Activated naive CD8-positive, alpha-beta T cell (primary cell): ENCODE measurements around the gene CHM.
"Not testable (repeated sequence)": the region's sequence is repeated elsewhere in the genome, so short reads cannot be mapped to it uniquely, and the experiment has no call there.

ENCODE experiments used
- H3K27ac Mint-ChIP-seq: one replicate; pipeline ENCODE4 v1.8.0; 2021; ENCODE audit warnings: mixed read lengths
- H3K27me3 Mint-ChIP-seq: one replicate; pipeline ENCODE4 v1.8.0; 2021; ENCODE audit warnings: mixed read lengths
- H3K36me3 Mint-ChIP-seq: one replicate; pipeline ENCODE4 v1.8.0; 2021; ENCODE audit warnings: mixed read lengths
- H3K4me1 Mint-ChIP-seq: one replicate; pipeline ENCODE4 v1.8.0; 2021; ENCODE audit warnings: low read depth, mixed read lengths
- H3K4me3 Mint-ChIP-seq: one replicate; pipeline ENCODE4 v1.8.0; 2021; ENCODE audit warnings: mild to moderate bottlenecking, mixed read lengths
- H3K9me3 Mint-ChIP-seq: one replicate; pipeline ENCODE4 v1.8.0; 2021; ENCODE audit warnings: low read depth, mixed read lengths

The CHM gene

DNA sequence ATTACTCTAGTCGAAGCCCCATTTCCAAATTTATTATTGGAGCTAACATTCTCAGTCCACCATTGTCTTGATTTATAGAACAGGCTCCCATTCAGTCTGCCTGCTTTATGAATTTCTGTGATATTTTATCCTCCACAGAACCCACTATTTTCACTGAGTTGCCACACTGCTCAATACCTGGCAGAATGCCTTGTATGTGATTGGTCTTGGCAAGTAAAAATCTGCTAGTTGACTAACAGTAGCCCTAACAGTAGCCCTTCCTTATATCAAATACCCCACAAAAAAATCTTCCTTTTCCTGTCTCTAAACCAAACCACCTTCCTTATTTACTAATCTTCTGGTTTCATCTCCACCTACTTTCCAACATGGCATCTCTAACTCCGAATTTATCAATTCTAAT lies 82.6 kb downstream of the CHM start:
- H3K27ac Mint-ChIP-seq, result no peak overlapping the region

DNA sequence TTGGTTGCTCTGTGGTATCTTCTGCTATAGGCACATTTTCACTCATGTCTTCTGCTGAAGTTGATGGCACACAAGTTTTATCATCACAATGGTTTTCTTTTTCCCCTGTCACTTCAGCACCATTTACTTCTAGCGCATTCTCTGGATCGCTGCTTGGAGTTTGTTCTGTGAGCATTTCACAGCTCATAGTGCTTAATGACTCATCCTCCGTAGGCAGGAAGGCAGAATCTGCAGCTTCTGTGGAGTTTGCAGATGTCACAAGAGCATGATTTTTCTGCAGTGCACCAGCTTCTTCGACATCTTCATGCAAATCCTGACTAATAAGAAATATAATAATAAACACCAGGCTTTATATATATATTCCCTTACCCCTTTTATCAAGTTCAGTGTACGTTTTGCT lies 83.6 kb downstream of the CHM start:
- no peak overlapping the region for H3K27ac Mint-ChIP-seq
- no peaks in the 10 kb centered on the region for H3K27me3 Mint-ChIP-seq
- peaks cover 1% of the 10 kb centered on the region for H3K4me1 Mint-ChIP-seq
- H3K9me3 Mint-ChIP-seq, result no peaks in the 10 kb centered on the region
- peaks cover 5% of the 10 kb centered on the region for H3K36me3 Mint-ChIP-seq
- H3K4me3 Mint-ChIP-seq, result no peak overlapping the region

More for the DNA sequence above, 82.6 kb downstream of the CHM start:
- peaks cover 8% of the 10 kb centered on the region for H3K36me3 Mint-ChIP-seq
- H3K9me3 Mint-ChIP-seq, result no peaks in the 10 kb centered on the region
- no peaks in the 10 kb centered on the region for H3K27me3 Mint-ChIP-seq
- H3K4me3 Mint-ChIP-seq, result no peak overlapping the region
- peaks cover 1% of the 10 kb centered on the region for H3K4me1 Mint-ChIP-seq

DNA sequence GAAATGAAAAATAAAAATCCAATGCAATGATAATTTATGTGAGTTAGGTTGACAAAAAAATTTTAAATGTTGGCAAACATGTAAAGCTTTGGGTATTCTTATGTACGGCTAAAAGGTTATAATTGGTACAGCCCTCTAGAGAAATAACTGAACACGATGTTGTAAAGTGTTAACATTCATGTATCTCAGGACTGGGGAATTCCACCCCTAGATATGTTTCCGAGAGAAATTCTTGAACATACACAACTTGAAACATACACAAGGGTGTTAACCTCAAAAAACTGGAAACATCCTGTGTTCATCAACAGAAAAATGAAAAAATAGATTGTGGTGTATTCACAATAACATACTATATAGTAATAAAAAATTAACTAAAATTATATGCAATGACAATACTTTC lies 91.8 kb downstream of the CHM start:
- Mint-ChIP-seq H3K9me3 (no peaks in the 10 kb centered on the region), H3K4me1 (no peaks in the 10 kb centered on the region), H3K27ac (no peak overlapping the region), H3K36me3 (peaks cover 22% of the 10 kb centered on the region), H3K27me3 (no peaks in the 10 kb centered on the region), H3K4me3 (no peak overlapping the region)

DNA sequence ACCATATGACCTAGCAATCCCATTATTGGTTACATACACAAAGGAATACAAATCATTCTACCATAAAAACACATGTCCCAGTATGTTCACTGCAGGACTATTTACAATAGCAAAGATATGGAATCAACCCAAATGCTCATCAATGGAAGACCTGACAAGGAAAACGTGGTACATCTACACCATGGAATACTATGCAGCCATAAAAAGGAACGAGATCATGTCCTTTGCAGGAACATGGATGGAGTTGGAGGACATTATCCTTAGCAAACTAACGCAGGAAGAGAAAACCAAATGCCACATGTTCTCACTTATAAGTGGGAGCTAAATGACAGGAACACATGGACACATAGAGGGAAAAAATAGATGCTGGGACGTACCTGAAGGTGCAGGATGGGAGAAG lies 102.6 kb downstream of the CHM start:
- not testable (repeated sequence) for H3K4me1 Mint-ChIP-seq, H3K4me3 Mint-ChIP-seq, H3K9me3 Mint-ChIP-seq, H3K27me3 Mint-ChIP-seq, H3K27ac Mint-ChIP-seq
- H3K36me3 Mint-ChIP-seq, result peaks cover 24% of the 10 kb centered on the region

DNA sequence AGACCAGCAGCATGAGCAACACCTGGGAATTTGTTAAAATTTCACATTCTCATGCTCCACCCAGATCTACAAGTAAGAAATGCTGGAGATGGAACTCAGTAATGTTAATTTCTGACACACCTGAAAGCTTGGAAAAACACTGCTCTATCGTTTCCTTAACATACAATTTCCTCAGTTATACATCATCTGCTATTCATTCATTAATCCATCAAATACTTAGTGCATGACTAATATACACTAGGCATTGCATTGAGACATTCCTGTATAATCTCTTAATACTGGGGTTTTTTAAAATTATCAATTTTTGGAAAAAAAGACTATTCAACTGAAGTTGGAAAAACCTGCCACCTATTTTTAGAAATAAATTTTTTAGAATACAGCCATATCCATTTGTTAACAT lies 106.1 kb downstream of the CHM start:
- peaks cover 17% of the 10 kb centered on the region for H3K36me3 Mint-ChIP-seq

DNA sequence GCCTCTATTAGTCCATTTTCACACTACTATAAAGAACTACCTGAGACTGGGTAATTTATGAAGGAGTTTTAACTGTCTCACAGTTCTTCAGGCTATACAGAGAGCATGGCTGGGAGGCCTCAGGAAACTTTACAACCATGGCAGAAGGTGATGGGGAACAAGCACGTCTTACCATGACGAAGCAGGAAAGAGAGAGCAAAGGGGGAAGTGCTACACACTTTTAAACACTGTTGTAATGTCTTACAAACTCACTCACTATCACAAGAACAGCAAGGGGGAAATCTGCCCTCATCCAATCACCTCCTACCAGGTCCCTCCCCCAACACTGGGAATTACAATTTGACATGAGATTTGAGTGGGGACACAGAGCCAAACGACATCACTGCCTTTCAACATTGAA lies 107.4 kb downstream of the CHM start:
- not testable (repeated sequence) for H3K9me3 Mint-ChIP-seq, H3K4me3 Mint-ChIP-seq, H3K4me1 Mint-ChIP-seq, H3K27me3 Mint-ChIP-seq, H3K36me3 Mint-ChIP-seq, H3K27ac Mint-ChIP-seq

More for the DNA sequence above, 106.1 kb downstream of the CHM start:
- no peaks in the 10 kb centered on the region for H3K9me3 Mint-ChIP-seq
- H3K4me3 Mint-ChIP-seq, result no peak overlapping the region
- no peaks in the 10 kb centered on the region for H3K27me3 Mint-ChIP-seq
- H3K27ac Mint-ChIP-seq, result no peak overlapping the region
- H3K4me1 Mint-ChIP-seq, result no peaks in the 10 kb centered on the region

DNA sequence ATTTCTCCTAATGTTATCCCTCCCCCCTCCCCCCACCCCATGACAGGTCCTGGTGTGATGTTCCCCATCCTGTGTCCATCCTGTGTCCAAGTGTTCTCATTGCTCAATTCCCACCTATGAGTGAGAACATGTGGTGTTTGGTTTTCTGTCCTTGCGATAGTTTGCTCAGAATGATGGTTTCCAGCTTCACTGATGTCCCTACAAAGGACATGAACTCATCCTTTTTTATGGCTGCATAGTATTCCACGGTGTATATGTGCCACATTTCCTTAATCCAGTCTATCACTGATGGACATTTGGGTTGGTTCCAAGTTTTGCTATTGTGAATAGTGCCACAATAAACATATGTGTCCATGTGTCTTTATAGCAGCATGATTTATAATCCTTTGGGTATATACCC lies 113.0 kb downstream of the CHM start:
- not testable (repeated sequence) for H3K36me3 Mint-ChIP-seq, H3K4me3 Mint-ChIP-seq, H3K27me3 Mint-ChIP-seq, H3K27ac Mint-ChIP-seq, H3K9me3 Mint-ChIP-seq, H3K4me1 Mint-ChIP-seq

DNA sequence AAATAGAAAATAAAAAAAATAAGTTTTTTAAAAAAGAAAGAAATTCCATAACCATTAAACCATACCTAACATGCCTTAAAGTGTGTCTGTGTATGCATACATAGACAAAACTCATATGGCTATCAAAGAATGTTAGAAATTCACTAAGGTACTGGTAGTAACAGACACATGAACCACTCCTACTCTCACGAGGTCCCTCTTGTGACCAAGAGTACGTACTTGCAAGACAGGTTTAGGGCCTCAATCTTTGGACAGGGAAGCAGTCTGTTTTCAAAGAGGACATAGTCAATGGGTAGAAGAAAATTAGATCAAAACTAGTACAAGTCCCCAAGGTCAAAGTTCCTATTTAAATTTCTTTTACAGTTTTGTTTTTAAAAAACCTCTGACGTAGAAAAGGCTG lies 117.3 kb downstream of the CHM start:
- Mint-ChIP-seq H3K27ac (no peak overlapping the region), H3K36me3 (peaks cover 5% of the 10 kb centered on the region), H3K4me3 (no peak overlapping the region), H3K27me3 (no peaks in the 10 kb centered on the region), H3K9me3 (no peaks in the 10 kb centered on the region), H3K4me1 (peaks cover 12% of the 10 kb centered on the region)

DNA sequence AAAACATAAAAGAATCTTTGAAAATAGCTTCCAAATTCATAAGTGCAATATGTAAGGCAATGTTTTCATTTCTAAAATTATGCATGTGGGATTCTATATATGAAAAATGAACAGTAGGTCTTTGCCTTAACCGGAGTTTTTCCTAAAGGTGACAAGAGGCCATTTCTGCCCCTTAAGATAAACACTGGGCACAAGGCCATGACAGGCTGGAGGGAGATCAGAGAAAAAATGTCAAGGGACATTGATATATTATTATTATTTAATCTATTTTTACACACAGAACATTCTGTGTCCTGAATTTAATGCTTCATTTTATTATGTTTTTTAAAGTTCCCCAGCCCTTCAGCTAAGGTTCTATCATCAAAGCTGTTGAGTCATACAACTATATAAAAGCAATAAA lies 118.8 kb downstream of the CHM start:
- Mint-ChIP-seq H3K36me3 (peaks cover 7% of the 10 kb centered on the region), H3K9me3 (no peaks in the 10 kb centered on the region), H3K4me1 (peaks cover 26% of the 10 kb centered on the region), H3K27ac (no peak overlapping the region), H3K4me3 (no peak overlapping the region), H3K27me3 (no peaks in the 10 kb centered on the region)

DNA sequence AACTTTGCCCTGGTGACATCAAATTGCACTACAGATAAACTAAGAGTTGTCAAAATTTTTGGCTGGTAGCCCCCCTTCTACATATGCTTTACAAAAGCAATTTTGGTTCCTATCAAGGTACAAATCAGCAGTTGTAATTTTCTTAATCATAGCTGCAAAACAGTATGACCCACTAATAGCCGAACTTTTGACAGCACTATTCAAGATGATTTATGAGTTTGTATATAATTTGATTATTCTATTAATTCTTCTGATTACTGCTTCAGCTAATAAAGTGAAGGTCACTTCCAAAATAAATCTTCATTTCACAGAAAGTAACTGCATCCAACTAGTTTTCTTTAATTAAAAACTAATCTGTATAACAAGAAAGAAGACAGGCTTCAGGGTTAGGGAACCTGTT lies 119.6 kb downstream of the CHM start:
- H3K9me3 Mint-ChIP-seq, result no peaks in the 10 kb centered on the region

DNA sequence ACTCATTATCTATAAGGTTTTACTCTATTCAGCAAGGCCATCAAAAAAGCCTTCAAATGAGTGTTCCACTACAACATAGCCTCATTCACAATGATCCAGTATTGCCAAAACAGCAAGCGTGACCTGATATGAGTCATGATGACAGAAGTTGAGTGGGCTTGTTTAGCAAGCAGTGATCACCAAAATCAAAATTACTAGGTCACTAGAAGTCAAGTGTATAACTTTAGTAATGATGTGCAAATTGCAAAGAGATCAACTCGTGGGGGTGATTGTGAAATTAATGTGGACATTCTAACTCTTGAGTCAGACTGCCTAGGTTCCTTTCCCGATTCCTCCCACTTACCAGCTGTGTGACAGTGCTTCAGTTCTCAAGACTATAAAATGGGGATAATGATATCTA lies 124.5 kb downstream of the CHM start:
- no peaks in the 10 kb centered on the region for H3K9me3 Mint-ChIP-seq
- H3K4me3 Mint-ChIP-seq, result no peak overlapping the region
- peaks cover 17% of the 10 kb centered on the region for H3K36me3 Mint-ChIP-seq
- peaks cover 34% of the 10 kb centered on the region for H3K4me1 Mint-ChIP-seq
- no peak overlapping the region for H3K27ac Mint-ChIP-seq
- no peaks in the 10 kb centered on the region for H3K27me3 Mint-ChIP-seq

More for the DNA sequence above, 119.6 kb downstream of the CHM start:
- no peak overlapping the region for H3K4me3 Mint-ChIP-seq
- no peak overlapping the region for H3K27ac Mint-ChIP-seq
- peaks cover 29% of the 10 kb centered on the region for H3K4me1 Mint-ChIP-seq
- H3K36me3 Mint-ChIP-seq, result peaks cover 13% of the 10 kb centered on the region
- no peaks in the 10 kb centered on the region for H3K27me3 Mint-ChIP-seq

DNA sequence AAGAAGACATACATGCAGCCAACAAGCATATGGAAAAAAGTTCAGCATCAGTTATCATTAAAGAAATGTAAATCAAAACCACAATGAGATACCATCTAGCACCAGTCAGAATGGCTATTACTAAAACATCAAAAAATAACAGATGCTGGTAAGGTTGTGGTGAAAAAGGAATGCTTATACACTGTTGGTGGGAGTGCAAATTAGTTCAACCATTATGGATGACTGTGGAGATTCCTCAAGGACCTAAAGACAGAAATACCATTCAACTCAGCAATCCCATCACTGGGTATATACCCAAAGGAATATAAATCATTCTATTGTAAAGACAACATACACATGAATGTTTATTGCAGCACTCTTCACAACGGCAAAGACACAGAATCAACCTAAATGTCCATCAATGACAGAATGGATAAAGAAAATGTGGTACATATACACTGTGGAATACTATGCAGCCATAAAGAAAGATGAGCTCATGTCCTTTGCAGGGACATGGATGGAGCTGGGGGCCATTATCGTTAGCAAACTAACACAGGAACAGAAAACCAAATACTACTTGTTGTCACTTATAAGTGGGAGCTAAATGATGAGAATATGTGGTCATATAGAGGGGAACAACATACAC lies 130.6 kb downstream of the CHM start:
- H3K4me3 Mint-ChIP-seq, H3K27ac Mint-ChIP-seq, H3K27me3 Mint-ChIP-seq, H3K9me3 Mint-ChIP-seq: not testable (repeated sequence)
- Mint-ChIP-seq H3K4me1 (peaks cover 10% of the 10 kb centered on the region), H3K36me3 (peaks cover 13% of the 10 kb centered on the region)

DNA sequence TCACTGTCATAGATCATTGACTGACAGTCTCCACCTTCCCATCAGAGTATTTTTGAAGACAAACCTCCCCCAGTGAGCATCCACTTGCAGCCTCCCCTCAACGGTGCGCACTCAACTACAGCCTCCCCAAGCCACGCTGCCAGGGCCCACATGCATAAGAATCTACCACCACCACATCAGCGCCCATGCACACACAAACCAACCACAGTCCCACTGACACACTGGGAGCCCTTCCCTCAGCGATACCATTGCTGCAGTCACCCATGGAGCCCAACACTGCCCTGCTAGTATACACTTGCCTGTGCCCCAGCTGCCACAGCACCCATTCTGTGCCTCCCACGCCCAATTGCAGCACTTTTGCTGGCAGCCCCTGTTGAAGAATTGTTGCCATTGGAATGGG lies 132.9 kb downstream of the CHM start:
- no peak overlapping the region for H3K27ac Mint-ChIP-seq
- H3K4me3 Mint-ChIP-seq, result no peak overlapping the region
- no peaks in the 10 kb centered on the region for H3K9me3 Mint-ChIP-seq
- H3K36me3 Mint-ChIP-seq, result peaks cover 11% of the 10 kb centered on the region
- no peaks in the 10 kb centered on the region for H3K27me3 Mint-ChIP-seq
- H3K4me1 Mint-ChIP-seq, result peaks cover 10% of the 10 kb centered on the region

DNA sequence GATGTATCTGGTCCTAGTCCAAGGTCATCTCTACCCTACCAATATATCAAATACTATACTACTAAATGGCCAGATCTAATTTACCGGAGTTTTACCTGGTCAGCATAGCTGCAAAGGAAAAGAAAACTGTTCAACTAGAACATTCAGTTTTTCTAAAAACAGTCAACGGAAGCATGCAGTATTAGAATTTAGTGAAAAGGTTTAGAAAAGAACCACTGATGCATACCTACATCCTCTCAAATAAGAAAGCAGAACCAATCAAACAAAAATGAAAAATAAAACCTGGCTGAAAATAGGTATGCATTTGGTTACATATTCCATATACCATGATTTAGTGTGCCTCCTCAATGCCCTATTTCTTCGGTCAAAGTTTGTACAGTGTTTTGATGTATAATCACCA lies 140.0 kb downstream of the CHM start:
- H3K27me3 Mint-ChIP-seq, result no peaks in the 10 kb centered on the region
- no peaks in the 10 kb centered on the region for H3K4me1 Mint-ChIP-seq
- H3K4me3 Mint-ChIP-seq, result no peak overlapping the region
- no peaks in the 10 kb centered on the region for H3K36me3 Mint-ChIP-seq
- H3K27ac Mint-ChIP-seq, result no peak overlapping the region
- no peaks in the 10 kb centered on the region for H3K9me3 Mint-ChIP-seq

DNA sequence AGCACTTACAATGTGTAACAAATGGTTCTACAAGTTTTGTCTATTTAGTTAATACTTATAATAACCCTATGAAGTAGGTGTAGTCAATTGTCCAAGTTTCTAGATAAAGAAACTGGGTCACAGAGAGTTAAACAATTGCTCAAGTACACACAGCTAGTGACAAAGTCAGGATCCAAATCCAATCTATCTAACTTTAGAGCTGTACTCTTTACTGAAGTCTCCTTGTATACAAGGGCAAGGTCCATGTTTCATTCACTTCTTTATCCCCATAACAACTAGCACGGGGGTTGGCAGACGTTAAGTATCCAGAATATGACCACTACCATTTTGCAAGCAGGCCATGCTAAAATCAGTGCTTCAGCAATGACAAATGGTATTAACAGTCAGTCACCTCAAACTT lies 141.0 kb downstream of the CHM start:
- Mint-ChIP-seq H3K4me3 (no peak overlapping the region), H3K27me3 (no peaks in the 10 kb centered on the region), H3K4me1 (no peaks in the 10 kb centered on the region), H3K9me3 (no peaks in the 10 kb centered on the region), H3K36me3 (no peaks in the 10 kb centered on the region), H3K27ac (no peak overlapping the region)

DNA sequence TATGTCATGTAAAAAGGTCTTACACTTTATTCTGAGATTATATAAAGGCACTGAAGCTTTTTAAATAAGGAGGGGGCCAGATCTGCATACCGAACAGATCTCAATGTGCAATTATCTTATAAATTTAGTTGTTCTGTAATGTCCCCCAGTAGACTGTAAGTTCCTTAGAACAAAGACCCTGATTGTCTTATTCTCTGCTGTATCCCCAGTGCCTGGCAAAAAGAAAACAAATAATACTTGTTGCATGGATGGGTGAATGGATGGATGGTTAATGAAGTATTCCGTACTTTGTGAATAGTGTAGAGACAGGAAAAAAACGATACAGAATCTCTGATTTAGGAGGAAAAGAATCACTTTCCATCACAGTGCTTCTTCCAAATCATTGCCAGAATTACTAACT lies 141.5 kb downstream of the CHM start:
- no peaks in the 10 kb centered on the region for H3K27me3 Mint-ChIP-seq
- H3K27ac Mint-ChIP-seq, result no peak overlapping the region
- no peak overlapping the region for H3K4me3 Mint-ChIP-seq
- no peaks in the 10 kb centered on the region for H3K9me3 Mint-ChIP-seq
- no peaks in the 10 kb centered on the region for H3K4me1 Mint-ChIP-seq
- no peaks in the 10 kb centered on the region for H3K36me3 Mint-ChIP-seq
